SU-DHL-6 (cell line): ENCODE data around the gene RUFY4.

Experiments
- CTCF ChIP-seq: fragments of 200-600 bp; sonication (generic); IDR thresholded peaks from one replicate; pipeline ENCODE4 v1.5.1; 2017; ENCODE audit warnings: antibody characterized with exemption, mild to moderate bottlenecking, low read length, moderate library complexity; ENCODE audit not compliant: insufficient read depth, poor library complexity, severe bottlenecking
- EZH2phosphoT487 ChIP-seq: fragments of 200-600 bp; sonication (generic), shearing (Covaris generic); conservative IDR thresholded peaks from 2 replicates; pipeline ENCODE4 v1.6.1; 2018; ENCODE audit warnings: mild to moderate bottlenecking, antibody characterized with exemption, low read length, moderate library complexity, mixed read lengths

DNA sequence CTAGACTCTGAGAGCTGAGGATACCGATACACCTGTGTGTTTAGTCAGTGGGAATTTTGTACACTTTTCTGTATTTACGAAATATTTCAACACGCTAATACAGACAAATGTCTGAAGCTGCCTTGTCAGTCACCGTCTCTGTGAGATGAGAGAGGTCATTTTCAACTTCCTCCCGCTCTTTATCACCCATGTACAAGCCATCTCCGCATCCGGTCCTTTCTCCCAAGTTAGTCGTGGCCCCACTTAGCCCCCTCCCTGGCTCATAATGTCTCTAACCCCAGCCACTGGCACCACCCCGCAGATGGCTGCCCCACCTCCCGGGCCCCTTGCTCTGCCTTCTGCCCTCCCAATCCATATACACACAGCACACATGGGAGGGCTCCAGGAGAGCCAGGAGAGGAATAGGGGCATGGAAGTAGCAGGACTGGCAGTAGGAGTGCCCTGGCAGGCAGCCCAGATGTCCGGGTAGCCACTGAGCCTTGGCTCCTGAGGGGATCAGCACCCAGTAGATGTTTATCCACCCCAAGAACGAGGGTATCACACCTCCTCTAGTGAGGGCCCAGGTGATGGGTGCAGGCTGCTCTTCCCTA lies 2.0 kb upstream of the RUFY4 start:
- TF ChIP-seq CTCF (no peak), EZH2phosphoT487 (no peak)
